ENCODE data around the gene PAPPA2.

PAPPA2 gene

GRCh38 chr1:176494436-176494835, 31.5 kb downstream of the PAPPA2 start:
- no peak for DNase-seq (ENCODE audit: low read depth in 2 of 2)

- no peak for DNase-seq (ENCODE audit: low read depth in 2 of 2)
Observed at GRCh38 chr1:176499671-176500070, 36.7 kb downstream of the PAPPA2 start.

- no peak for DNase-seq (ENCODE audit: low read depth in 2 of 2)
Observed at GRCh38 chr1:176501599-176501998, 38.6 kb downstream of the PAPPA2 start.

GRCh38 chr1:176504848-176505553, 42.0 kb downstream of the PAPPA2 start:
- DNase-seq (ENCODE audit: low read depth in 2 of 2): no peak

GRCh38 chr1:176512966-176513365, 50.0 kb downstream of the PAPPA2 start:
- DNase-seq (ENCODE audit: low read depth in 2 of 2): no peak

- no peak for DNase-seq (ENCODE audit: low read depth in 2 of 2)
Observed at GRCh38 chr1:176515310-176515709, 52.3 kb downstream of the PAPPA2 start.

GRCh38 chr1:176517484-176517883, 54.5 kb downstream of the PAPPA2 start:
- DNase-seq (ENCODE audit: low read depth in 2 of 2): no peak

GRCh38 chr1:176521211-176521610, 58.2 kb downstream of the PAPPA2 start:
- no peak for DNase-seq (ENCODE audit: low read depth in 2 of 2)

GRCh38 chr1:176522310-176522845, 59.4 kb downstream of the PAPPA2 start:
- DNase-seq (ENCODE audit: low read depth in 2 of 2): no peak

- DNase-seq (ENCODE audit: low read depth in 2 of 2): no peak
Observed at GRCh38 chr1:176529395-176530090, 66.6 kb downstream of the PAPPA2 start.

GRCh38 chr1:176531036-176531435, 68.1 kb downstream of the PAPPA2 start:
- no peak for DNase-seq (ENCODE audit: low read depth in 2 of 2)

GRCh38 chr1:176531921-176532897, 69.2 kb downstream of the PAPPA2 start:
- no peak for DNase-seq (ENCODE audit: low read depth in 2 of 2)

GRCh38 chr1:176533020-176533419, 70.0 kb downstream of the PAPPA2 start:
- no peak for DNase-seq (ENCODE audit: low read depth in 2 of 2)

GRCh38 chr1:176536588-176536987, 73.6 kb downstream of the PAPPA2 start:
- no peak for DNase-seq (ENCODE audit: low read depth in 2 of 2)

- no peak for DNase-seq (ENCODE audit: low read depth in 2 of 2)
Observed at GRCh38 chr1:176539018-176539417, 76.0 kb downstream of the PAPPA2 start.

- DNase-seq (ENCODE audit: low read depth in 2 of 2): no peak
Observed at GRCh38 chr1:176540428-176540827, 77.5 kb downstream of the PAPPA2 start.

GRCh38 chr1:176541663-176542062, 78.7 kb downstream of the PAPPA2 start:
- DNase-seq (ENCODE audit: low read depth in 2 of 2): no peak

- no peak for DNase-seq (ENCODE audit: low read depth in 2 of 2)
Observed at GRCh38 chr1:176542352-176542751, 79.4 kb downstream of the PAPPA2 start.

GRCh38 chr1:176543360-176544129, 80.6 kb downstream of the PAPPA2 start:
- no peak for DNase-seq (ENCODE audit: low read depth in 2 of 2)

- DNase-seq (ENCODE audit: low read depth in 2 of 2): no peak
Observed at GRCh38 chr1:176545034-176545639, 82.2 kb downstream of the PAPPA2 start.

GRCh38 chr1:176546825-176547224, 83.8 kb downstream of the PAPPA2 start:
- no peak for DNase-seq (ENCODE audit: low read depth in 2 of 2)
